Right lobe of liver (tissue), 4 donors: ENCODE results near the gene TRIP11.

ENCODE experiments used
- POLR2A ChIP-seq: fragments of 450-650 bp; IDR thresholded peaks from one replicate; pipeline ENCODE4 v1.6.1; 2017; ENCODE audit warnings: antibody characterized with exemption, mild to moderate bottlenecking
- TF ChIP-seq, protein P1 (sequence below), 4 donors: fragments of 200-600 bp in 3 of 4; fragments of 450-650 bp in 1 of 4; IDR thresholded peaks; one replicate each; pipeline versions ENCODE4 v1.5.1 to v1.8.0; 2016 to 2022; ENCODE audit warnings: antibody characterized with exemption in 4 of 4, mild to moderate bottlenecking in 2 of 4
- donor health status: DM: no; HTN: no; CAD: no.
- donor health status: DM: no; HTN: no; CAD: no.
- donor health status: DM: no; HTN: yes; CAD: no.

DNA sequence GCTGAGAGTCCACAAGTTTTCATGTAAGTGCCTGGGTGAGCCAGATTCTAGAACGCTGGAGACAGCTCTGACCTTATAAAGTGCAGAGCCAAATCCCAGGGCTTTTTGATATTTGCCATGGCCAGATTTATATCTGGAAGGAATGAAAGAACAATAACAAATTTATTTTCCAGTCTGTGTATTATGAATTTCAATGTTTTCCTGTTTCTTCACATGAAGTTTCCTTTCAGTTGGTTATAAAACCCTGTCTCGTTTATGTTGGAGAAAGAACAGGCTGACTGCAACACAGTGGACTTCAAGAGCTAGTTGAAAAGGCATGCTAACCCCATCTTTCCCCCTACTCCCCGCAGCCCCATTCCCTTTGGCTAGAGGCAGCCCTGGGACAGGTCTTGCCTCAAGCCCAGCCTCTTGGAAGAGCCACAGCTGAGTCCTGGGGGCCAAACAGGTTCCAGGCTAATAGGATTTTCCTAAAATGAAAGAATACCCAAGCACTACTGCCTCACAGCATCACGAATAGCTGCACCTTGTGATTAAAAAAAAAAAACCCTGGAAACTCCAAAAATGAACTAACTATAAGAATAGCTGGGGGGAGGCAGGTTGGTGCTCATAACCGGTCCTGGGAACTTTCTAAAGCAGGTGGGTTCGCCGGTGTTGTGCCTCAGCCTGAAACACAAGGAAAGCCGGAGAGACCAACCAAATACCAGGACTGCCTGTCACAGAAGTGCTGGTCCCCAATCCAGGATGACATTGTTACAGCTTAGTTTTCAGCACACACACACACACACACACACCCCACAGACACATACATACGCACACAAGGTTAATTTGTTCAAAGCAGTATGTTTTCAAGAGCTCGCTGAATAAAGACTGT, 93.9 kb downstream of the TRIP11 start:
- TF ChIP-seq, protein P1, sequence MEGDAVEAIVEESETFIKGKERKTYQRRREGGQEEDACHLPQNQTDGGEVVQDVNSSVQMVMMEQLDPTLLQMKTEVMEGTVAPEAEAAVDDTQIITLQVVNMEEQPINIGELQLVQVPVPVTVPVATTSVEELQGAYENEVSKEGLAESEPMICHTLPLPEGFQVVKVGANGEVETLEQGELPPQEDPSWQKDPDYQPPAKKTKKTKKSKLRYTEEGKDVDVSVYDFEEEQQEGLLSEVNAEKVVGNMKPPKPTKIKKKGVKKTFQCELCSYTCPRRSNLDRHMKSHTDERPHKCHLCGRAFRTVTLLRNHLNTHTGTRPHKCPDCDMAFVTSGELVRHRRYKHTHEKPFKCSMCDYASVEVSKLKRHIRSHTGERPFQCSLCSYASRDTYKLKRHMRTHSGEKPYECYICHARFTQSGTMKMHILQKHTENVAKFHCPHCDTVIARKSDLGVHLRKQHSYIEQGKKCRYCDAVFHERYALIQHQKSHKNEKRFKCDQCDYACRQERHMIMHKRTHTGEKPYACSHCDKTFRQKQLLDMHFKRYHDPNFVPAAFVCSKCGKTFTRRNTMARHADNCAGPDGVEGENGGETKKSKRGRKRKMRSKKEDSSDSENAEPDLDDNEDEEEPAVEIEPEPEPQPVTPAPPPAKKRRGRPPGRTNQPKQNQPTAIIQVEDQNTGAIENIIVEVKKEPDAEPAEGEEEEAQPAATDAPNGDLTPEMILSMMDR (IDR thresholded peaks at IDR 0.05): no peak
- no peak for TF ChIP-seq POLR2A
